Loucy (cell line): ENCODE results near the gene SNRNP40.
"Not testable (repeated sequence)": the region's sequence is repeated elsewhere in the genome, so short reads cannot be mapped to it uniquely, and the experiment has no call there.

Source experiments
- H2AFZ ChIP-seq: fragments of 200-600 bp; sonication (generic); 2 replicates; pipeline ENCODE4 v1.6.0; 2016; ENCODE audit warnings: antibody characterized with exemption, mild to moderate bottlenecking, low read length, moderate library complexity
- H3F3A ChIP-seq: fragments of 200-600 bp; 2 replicates; pipeline ENCODE4 v1.6.0; 2016; ENCODE audit warnings: antibody characterized with exemption, low read depth, mild to moderate bottlenecking
- H3K27me3 ChIP-seq: fragments of 200-600 bp; sonication (generic); 2 replicates; pipeline ENCODE4 v1.6.1; 2014; ENCODE audit warnings: low read length, mild to moderate bottlenecking; ENCODE audit not compliant: insufficient read depth, poor library complexity, severe bottlenecking
- H3K36me3 ChIP-seq: fragments of 200-600 bp; sonication (generic); 2 replicates; pipeline ENCODE4 v1.6.1; 2016; ENCODE audit warnings: low read length; ENCODE audit not compliant: insufficient read depth
- H3K4me1 ChIP-seq: fragments of 200-600 bp; sonication (generic); 2 replicates; pipeline ENCODE4 v1.5.1; 2014; ENCODE audit warnings: low read length, mild to moderate bottlenecking; ENCODE audit not compliant: insufficient read depth, poor library complexity, severe bottlenecking
- H3K4me2 ChIP-seq: fragments of 200-600 bp; sonication (generic); 2 replicates; pipeline ENCODE4 v1.6.0; 2014; ENCODE audit warnings: antibody characterized with exemption, low read length, low read depth, mild to moderate bottlenecking; ENCODE audit not compliant: poor library complexity, severe bottlenecking
- H3K4me3 ChIP-seq: fragments of 200-600 bp; sonication (generic); 2 replicates; pipeline ENCODE4 v1.5.1; 2014; ENCODE audit warnings: low read length, mild to moderate bottlenecking, mixed read lengths; ENCODE audit not compliant: poor library complexity, severe bottlenecking
- H3K79me2 ChIP-seq: fragments of 200-600 bp; sonication (generic); 2 replicates; pipeline ENCODE4 v1.6.1; 2014; ENCODE audit warnings: low read length; ENCODE audit not compliant: insufficient read depth
- H3K9ac ChIP-seq: fragments of 200-600 bp; sonication (generic); 2 replicates; pipeline ENCODE4 v1.6.0; 2014; ENCODE audit warnings: mild to moderate bottlenecking, low read depth, low read length, moderate library complexity; ENCODE audit not compliant: poor library complexity, severe bottlenecking
- H3K9me2 ChIP-seq: fragments of 200-600 bp; sonication (generic); replicated peaks from 2 replicates; pipeline ENCODE4 v1.6.1; 2016; ENCODE audit warnings: low read depth, low read length, mixed read lengths
- H3K9me3 ChIP-seq: fragments of 200-600 bp; sonication (generic); 2 replicates; pipeline ENCODE4 v1.6.1; 2014; ENCODE audit warnings: mild to moderate bottlenecking, antibody characterized with exemption, low read length, low read depth; ENCODE audit not compliant: insufficient read depth
- H4K20me1 ChIP-seq: fragments of 200-600 bp; sonication (generic); 2 replicates; pipeline ENCODE4 v1.6.0; 2014; ENCODE audit warnings: antibody characterized with exemption, low read length, mild to moderate bottlenecking; ENCODE audit not compliant: insufficient read depth, poor library complexity, severe bottlenecking
- EZH2phosphoT487 ChIP-seq: fragments of 200-600 bp; IDR thresholded peaks from 2 replicates; pipeline ENCODE4 v1.6.1; 2018; ENCODE audit warnings: antibody characterized with exemption, mild to moderate bottlenecking, moderate library complexity, borderline replicate concordance
- TF ChIP-seq, protein P1 (sequence below): fragments of 200-600 bp; sonication (generic); conservative IDR thresholded peaks from 2 replicates; pipeline ENCODE4 v1.5.1; 2014; ENCODE audit warnings: mild to moderate bottlenecking, antibody characterized with exemption, low read length

Gene SNRNP40

DNA sequence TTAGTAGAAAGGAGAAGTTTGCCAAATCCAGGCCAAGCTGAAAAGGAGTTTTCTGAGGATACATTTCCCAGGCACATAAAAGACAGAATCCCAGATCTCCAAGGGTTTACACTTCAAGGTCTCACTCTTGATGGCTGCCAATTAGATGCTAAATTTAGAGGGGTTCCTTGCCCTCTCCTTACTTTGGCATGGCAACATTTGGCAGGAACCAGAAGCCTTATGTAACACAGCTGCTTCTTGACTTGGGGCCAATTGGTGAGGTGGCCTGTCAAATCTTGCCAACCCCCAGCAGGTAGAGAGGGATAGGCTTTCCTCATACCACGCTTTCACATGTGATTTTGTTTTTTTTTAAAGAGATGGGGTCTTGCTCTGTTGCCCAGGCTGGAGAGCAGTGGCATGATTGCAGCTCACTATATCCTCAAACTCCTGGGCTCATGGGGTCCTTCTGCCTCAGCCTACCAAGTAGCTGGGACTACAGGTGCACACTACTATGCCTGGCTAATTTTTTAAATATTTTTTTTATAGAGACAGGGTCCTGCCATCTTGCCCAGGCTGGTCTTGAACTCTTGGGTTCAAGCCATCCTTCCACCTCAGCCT, 31.7 kb downstream of the SNRNP40 start:
- Histone ChIP-seq H3K9ac (no peak overlapping the region), H3K79me2 (no peaks in the 10 kb centered on the region), H4K20me1 (no peaks in the 10 kb centered on the region), H3K27me3 (no peaks in the 10 kb centered on the region), H3K9me2 (no peaks in the 10 kb centered on the region), H3K4me3 (no peak overlapping the region), H3K4me1 (no peaks in the 10 kb centered on the region), H3K36me3 (peaks cover 81% of the 10 kb centered on the region), H3K9me3 (no peaks in the 10 kb centered on the region), H2AFZ (no peak overlapping the region), H3K4me2 (no peak overlapping the region), H3F3A (no peaks in the 10 kb centered on the region)
- TF ChIP-seq, protein P1, sequence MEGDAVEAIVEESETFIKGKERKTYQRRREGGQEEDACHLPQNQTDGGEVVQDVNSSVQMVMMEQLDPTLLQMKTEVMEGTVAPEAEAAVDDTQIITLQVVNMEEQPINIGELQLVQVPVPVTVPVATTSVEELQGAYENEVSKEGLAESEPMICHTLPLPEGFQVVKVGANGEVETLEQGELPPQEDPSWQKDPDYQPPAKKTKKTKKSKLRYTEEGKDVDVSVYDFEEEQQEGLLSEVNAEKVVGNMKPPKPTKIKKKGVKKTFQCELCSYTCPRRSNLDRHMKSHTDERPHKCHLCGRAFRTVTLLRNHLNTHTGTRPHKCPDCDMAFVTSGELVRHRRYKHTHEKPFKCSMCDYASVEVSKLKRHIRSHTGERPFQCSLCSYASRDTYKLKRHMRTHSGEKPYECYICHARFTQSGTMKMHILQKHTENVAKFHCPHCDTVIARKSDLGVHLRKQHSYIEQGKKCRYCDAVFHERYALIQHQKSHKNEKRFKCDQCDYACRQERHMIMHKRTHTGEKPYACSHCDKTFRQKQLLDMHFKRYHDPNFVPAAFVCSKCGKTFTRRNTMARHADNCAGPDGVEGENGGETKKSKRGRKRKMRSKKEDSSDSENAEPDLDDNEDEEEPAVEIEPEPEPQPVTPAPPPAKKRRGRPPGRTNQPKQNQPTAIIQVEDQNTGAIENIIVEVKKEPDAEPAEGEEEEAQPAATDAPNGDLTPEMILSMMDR, result no peak
- no peak for TF ChIP-seq EZH2phosphoT487

DNA sequence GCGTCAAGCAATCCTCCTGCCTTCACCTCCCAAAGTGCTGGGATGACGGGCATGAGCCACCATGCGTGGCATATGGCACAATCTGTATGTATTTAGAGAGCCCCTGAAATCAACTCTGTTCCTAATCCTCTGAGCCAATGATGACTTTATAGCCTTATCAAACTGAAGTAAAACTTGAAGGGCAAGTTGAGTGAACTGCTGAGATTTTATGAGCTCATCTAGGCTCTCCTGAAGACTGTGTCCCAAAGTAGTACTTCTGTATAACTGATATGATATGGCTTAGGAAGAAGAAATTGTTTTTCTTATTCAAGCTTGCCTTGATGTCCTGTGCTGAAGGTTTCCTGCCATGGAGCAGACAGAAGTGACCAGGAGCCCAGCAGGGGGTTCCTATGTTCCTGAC, 33.2 kb downstream of the SNRNP40 start:
- Histone ChIP-seq H4K20me1 (no peaks in the 10 kb centered on the region), H2AFZ (no peak overlapping the region), H3K36me3 (peaks cover 81% of the 10 kb centered on the region; the same call in 1 of the 2 replicates), H3K9me3 (no peaks in the 10 kb centered on the region), H3K79me2 (no peaks in the 10 kb centered on the region), H3K4me1 (no peaks in the 10 kb centered on the region), H3K9me2 (no peaks in the 10 kb centered on the region), H3K27me3 (no peaks in the 10 kb centered on the region), H3K4me2 (no peak overlapping the region), H3K4me3 (no peak overlapping the region), H3K9ac (no peak overlapping the region), H3F3A (no peaks in the 10 kb centered on the region)
- no peak for TF ChIP-seq EZH2phosphoT487
- TF ChIP-seq, protein P1, result no peak

DNA sequence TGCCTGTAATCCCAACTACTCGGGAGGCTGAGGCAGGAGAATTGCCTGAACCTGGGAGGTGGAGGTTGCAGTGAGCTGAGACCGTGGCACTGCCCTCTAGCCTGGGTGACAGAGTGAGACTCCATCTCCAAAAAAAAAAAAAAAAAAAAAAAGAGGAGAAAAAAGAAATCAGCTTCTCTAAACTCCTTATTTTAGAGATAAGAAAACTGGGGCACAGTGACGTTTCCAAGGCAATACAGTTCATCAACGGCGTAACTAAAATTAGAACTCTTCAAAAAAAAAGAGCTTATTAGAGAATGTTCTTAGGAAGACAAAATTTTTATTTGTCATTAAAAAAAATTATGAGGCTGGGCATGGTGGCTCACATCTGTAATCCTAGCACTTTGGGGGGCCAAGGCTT, 34.2 kb downstream of the SNRNP40 start:
- H3K9me2 ChIP-seq, H3K4me2 ChIP-seq, H4K20me1 ChIP-seq, H3K4me1 ChIP-seq, H3K9me3 ChIP-seq, H2AFZ ChIP-seq, H3K9ac ChIP-seq, H3K79me2 ChIP-seq, H3K27me3 ChIP-seq, H3K4me3 ChIP-seq, H3F3A ChIP-seq: not testable (repeated sequence)
- H3K36me3 ChIP-seq, result peaks cover 81% of the 10 kb centered on the region; the same call in 1 of the 2 replicates

DNA sequence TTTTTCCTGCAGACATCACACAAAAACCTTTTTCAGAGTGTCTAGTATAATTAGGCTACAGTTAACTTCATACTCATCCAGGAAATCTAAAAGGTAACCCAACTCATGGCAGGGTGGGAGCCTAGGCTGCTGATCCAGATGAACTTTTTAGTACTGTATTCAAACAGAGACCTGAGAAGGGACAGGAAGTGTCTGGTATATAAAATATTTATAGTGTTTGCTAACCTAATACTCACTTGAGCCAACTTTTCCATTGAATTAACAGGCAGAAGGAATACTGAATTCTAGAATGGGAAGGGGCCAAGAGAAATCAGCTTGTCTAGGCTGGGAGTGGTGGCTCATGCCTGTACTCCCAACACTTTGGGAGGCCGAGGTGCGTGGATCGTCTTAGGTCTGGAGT, 34.7 kb downstream of the SNRNP40 start:
- H4K20me1 ChIP-seq, result no peaks in the 10 kb centered on the region
- TF ChIP-seq, protein P1, result no peak
- no peak for TF ChIP-seq EZH2phosphoT487
- H3K36me3 ChIP-seq, result peaks cover 81% of the 10 kb centered on the region; the same call in 1 of the 2 replicates
- H3K9me3 ChIP-seq, result no peaks in the 10 kb centered on the region
- no peaks in the 10 kb centered on the region for H3K9me2 ChIP-seq
- no peak overlapping the region for H3K9ac ChIP-seq
- no peaks in the 10 kb centered on the region for H3K79me2 ChIP-seq
- H3K4me1 ChIP-seq, result no peaks in the 10 kb centered on the region
- no peak overlapping the region for H3K4me2 ChIP-seq
- no peaks in the 10 kb centered on the region for H3F3A ChIP-seq
- H2AFZ ChIP-seq, result no peak overlapping the region
- H3K4me3 ChIP-seq, result no peak overlapping the region
- H3K27me3 ChIP-seq, result no peaks in the 10 kb centered on the region
